GM18499 (cell line): ENCODE results near the gene INPP5A.

Experiments
- ATAC-seq: cut with Tn5 transposase; IDR thresholded peaks from one replicate; pipeline ENCODE4 v1.9.1; 2021; ENCODE audit warnings: moderate number of reproducible peaks; ENCODE audit not compliant: insufficient read depth, unreplicated experiment

INPP5A gene

DNA sequence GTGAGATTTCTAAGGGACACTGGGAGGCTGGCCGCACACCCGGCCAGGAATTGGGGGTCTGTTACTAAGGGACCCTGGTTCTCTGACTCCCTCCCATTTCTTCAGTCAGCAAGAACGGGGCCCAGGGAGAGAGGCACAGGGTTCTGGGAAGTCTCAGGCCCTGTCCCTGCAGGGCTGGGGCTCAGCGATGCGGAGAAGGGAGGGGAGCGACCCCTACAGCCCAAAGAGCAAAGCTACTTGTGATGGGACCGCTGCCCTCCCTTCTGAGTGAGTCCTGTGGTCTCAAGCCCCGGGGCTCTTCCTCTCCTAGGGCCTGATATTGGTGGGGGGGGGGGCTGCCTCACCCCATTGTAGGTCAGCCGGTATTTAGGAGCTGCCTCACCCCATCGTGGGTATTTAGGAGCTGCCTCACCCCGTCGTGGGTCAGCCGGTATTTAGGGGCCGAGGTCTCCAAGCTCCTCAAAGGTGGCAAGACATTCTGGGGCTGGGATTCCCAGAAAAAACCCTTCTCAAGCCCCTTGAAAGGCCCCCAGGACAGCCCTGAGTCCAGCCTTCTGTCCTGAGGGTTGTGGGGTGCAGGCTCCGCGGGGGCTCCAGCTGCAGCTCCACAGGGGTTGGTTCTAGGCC lies 265.2 kb downstream of the INPP5A start:
- no peak for ATAC-seq

DNA sequence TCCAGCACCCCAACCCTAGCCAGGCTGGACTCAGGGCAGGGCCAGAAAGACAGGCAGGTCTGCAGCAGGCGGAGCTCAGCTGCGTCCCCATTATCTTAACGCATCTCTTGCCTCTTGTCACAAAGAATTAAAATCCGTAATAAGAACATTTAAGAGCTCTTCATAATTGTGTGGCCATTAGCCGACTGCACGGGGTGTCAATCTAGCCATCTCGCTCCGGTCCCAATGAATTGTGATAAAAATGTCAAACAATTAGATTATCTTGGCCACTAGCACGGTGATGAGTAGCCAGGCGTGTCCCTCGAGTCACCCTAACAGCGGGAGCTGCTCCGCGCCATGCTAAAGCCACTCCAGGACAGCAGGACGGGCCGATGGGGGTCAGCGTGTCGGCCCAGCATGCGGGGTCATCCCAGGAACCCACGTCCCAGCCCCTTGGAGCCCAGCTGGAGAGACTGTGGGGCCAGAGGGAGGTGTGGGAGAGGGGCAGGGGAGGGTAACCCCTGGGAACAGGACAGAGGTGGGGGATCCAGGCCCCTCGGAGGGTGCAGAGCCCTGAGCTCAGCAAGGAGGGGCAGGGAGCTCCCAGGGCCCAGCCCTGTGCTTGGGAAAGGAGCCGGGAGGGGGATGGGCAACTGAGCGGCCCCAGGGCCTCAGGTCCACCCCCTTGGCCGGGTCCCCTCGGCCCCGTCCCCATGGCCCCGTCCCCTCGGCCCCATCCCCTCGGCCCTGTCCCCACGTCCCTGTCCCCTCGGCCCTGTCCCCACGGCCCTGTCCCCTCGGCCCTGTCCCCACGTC lies 266.0 kb downstream of the INPP5A start:
- ATAC-seq, result no peak

DNA sequence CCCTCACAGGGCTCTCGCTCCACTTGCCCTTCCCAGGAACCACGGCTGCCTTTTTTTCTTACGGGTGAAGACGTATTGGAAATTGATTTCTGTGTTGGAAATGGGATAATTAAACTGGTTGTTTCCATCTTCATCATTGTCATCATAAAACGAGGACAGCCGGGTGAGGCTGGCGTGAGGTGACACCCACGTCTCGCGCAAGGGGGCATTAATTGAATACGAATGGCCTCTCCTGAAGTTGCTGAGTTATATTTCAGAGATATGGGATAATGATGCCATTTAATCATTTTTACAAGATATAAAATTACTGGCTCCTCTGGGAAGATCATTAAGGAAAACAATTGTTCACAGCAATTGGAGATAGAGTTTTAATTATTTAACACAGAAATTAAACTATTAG lies 266.7 kb downstream of the INPP5A start:
- no peak for ATAC-seq

DNA sequence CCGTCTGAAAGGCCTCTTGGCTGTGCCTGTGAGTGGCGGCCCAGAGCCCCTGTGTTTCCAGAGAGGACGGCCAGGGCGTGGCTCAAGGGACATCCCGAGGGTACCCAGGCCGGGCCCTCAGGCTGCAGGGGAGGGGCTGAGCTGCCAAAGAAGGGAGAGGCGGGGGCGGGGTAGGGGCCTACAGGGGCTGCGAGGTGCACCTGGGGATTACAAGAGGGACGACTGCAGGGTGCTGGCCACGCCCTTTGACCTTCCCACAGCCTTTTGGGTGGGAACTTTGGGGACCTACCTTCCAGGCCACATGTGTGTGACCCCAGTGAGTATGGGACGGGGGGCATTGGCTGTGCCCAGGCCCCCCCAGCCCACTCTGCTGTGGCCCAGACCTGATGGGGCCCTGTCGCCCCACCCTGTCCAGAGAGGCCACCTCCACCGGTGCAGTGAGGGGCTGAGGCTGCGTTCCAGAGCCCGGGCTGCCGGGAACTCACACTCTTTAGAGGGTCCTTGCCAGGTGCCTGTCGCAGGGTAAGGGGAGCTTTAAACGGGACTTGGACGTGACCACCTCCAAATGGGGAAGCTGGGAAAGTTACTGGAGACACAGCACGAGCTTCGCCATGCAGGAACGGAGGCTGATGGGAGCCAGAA lies 267.3 kb downstream of the INPP5A start:
- no peak for ATAC-seq

DNA sequence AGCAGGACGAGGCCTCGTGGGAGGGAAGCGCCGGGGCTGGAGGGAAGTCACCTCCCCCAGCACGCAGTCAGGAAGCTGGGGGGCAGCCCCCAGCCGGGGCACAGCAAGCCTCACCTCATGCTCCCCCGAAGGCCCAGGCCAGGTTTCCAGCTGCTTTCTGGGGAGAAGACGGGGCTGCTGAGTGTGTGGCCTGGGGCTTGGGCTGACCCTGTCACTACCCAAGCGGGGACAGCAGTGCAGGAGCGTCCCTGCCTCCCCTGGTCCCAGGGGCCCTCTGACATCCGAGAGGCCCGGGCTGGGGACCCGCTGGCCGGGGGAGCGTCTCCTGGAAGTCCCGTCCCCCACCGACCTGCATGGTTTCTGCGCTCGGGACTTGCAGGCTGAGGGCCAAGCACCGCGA lies 268.0 kb downstream of the INPP5A start:
- ATAC-seq, result no peak

DNA sequence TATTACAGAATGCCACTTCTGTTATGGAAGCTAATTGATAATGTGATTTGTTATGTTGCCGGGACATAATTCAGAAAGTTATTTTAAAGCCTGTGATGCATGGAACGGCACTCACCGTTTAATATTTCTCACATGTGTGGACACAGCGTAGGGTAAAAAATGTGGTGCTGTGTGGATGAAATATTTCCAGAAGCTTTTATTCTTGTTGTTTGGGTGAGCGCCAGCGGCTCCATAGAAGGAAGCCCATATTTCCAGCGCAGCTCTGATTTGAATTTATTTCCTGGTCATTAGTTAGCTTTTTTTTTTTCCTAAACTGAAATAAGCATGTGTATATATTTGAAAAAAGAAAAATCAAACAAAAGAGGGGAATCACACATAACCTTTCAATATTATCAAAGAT lies 268.5 kb downstream of the INPP5A start:
- ATAC-seq, result no peak

DNA sequence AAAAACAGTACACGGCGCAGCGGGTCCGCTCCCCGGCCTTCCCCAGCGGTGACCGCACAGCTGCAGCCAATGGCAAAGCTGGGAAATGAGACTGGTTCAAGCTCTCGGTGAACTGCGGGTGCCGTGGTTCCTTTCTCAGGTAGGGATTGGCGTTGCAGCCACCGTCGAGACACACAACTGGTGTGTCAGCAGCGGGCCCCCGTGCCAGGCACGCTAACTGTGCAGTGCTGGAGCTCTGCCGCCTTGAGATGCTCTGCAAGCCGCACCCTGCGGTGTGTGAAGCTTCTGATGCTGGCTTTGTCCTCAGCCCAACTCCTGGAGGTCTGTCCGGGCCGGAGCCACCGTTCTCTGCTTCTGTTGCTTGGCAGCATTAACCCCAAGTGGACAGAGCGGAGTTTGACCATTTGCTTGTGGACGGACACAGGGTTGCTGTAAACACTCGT lies 269.0 kb downstream of the INPP5A start:
- no peak for ATAC-seq

DNA sequence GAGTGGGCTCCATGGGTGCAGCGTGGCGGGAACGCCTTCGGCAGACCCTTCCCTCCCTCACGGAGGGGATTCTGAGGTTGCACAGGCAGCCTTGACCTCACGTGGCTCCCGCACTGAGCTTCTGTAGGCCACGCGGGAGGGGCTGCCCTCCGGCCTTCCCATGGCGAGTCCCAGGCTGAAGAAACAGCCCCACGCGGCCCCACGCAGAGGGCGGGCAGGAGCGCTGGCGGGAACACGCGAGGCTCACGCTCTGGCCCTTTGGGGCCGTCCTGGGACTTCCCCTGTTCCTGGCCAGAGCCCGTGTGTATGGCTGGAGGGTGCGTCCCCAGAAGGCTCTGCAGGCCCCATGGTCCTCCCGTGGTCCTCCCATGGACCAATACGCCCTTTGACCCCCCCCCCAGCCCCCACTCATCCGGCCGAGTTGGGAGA lies 270.0 kb downstream of the INPP5A start:
- ATAC-seq, result no peak

DNA sequence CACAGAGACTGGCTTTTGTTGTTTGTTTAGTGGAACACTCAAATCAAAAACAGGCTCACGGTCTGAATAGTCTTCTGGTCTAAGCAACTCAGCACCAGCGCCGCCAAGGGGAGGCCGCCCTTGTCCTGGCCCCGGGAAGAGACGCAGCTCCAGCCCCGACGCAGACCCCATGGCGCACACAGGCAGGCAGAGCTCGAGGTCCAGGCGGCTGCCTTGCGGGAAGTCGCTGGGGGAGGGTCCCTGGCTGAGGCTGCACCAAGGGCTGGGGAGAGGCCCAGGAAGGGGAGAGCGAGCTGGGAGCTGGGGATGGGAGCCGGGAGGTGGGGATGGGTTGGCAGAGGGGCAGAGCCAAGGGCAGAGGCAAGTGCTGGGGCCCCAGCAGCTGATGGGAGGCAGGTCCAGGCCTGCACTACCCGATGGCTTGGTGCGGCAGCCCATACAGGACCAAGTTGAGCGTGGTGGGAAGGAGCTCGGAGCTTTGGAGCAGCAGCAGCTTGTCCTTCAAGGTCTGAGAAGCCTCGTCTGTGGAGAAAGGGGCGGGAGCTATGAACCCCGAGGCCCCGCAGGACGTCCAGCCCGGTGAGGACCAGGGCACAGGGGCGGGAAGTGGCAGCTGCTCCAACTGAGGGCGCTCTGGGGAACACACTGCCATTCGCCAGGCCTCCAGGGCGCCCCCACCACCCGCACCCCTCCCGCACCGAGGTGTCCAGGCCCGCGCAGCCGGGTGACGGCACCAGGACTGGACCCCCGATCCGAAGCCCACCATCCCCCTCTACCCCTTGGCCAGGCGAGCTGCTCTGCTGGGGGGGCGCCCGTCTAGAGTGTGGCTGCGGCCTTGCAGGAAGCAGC lies 271.0 kb downstream of the INPP5A start:
- no peak for ATAC-seq

DNA sequence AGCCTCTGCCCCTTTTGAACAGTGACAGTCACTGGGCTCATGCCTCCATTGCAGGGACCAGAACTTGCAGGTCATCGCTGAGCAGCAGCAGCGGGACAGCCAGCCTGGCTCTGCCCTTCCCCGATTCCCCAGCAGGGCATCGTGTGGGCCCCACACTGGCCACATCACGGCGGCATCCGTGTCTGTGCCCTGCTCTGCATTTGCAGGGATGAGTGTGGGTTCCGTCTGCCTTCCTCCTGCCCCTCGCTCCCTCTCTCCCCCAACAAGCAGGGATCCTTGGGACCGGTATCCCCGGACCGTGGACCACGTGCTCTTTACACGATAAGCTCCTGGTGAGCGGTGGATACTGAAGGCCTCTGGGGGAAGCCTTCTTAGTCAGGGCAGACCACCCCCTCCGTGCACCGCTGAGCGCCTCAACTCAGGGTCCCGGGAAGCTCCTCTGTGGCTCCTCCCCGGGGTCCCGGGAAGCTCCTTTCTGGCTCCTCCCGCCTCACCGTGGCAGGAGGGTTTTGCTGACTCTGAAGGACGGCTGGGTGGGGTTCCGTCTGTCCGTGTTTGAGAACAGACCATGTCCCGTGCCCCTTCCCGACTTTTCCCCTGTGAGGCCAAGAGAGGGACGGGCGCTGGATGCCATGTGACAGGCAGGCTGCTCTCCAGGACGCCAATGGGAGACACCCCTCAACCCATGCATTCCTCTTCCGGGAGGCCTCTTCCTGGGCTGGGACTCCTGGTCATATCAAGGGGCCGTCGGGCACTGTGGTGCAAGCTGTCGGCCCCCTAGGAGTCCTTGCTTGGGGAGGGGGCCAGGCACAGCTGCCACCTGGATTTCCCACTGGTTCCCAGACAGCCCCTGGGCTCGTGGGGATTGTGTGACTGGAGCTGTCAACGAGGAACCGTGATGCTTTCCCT lies 271.9 kb downstream of the INPP5A start:
- ATAC-seq, result no peak

DNA sequence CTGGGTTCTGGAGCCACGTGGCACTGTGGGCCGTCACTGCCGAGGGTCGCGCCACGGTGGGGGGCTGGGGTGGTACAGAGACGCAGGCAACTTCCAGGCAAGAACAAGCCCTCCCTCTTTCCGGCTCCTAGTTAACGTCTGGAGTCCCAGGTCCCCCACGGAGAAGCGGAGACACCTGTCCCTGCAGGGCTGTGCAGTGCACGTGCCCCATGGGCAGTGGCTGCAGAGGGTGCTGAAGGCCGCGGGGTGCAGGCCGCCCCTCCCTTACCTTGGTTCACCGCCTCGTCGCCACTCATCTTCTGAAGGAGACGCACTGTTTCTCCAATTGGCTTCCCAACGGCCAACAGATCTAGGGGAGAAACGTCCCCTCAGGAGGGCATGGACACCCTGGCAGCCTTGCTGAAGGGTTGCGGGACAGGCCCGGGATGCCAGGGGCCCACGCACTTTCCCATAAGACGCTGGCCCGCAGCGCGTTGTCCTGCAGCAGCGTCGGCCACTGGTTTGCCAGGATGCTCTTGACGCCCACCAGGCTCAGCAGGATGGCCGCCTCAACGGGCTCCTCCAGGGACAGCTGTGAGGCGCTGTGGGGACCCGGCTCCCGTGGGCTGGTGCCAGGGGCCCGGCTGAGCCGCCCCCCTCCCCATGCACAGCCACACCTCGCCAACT lies 272.7 kb downstream of the INPP5A start:
- ATAC-seq, result no peak

DNA sequence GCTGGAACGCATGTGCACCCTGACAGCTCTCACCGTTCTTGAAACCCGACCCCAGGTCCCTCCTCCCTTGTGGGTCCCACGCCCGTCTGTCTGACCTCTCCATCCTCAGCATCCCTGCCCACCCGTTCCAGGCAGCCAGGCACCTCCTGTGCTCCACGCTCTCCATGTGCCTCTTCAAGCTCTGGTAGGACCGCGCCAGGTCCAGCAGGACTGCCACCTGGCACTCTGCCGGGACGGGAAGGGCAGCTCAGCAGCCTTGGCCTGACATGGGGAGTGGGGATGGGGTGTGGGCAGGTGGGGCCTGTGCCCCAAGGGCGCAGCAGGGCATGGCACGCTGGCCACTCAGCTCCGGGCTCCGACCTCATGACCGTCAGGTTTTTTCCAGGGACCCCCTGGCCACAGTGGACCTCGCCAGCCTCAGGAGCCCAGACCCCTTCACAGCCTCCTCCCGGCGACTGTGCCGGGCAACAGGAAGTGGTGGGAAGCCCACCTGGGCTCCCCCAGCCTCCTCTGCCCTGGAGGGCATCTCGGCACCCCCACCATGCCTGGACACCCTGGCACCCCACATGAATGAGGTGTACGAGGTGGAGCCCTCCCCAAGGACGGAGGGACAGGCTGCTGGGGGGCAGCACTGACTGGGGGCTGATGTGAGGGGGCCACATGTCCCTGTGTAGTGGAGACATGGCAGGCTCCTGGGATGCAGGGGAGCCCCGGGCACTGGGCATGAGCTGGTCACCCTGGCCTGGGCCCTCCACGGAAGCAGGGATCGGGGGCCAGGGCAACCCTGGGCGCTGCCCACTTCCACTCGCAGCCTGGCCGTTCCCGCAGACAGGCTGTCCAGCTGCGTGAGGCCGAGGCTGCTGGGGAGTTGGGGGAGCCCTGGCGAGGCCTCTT lies 273.5 kb downstream of the INPP5A start:
- ATAC-seq, result no peak

DNA sequence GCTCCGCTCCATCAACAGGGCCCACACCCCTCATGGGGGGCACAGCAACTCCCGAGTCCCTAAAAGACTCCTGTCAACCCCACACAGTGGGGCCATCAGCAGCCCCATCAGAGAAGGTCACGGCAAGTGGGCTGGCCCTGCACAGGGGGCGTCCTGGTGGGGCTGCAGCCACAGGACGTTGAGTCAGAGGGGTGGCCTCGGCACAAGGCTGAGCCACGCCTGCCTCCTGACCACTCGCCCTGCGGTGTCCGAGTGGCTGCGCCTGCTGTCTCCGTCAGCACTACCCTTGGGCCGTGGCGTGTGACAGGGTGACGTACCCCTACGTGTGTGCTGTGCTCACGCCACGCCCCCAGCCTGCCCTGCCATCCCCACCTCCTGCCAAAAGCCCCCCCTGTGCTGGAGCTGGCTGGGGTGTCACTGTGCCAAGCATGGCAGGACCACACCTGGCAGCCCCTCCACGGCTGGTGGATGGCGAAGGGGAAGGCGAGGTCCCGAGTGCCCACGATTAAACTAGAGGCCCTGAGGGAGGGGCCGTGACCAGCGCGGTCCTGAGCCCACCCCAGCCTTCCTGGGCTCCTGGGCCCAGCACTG lies 274.4 kb downstream of the INPP5A start:
- no peak for ATAC-seq

DNA sequence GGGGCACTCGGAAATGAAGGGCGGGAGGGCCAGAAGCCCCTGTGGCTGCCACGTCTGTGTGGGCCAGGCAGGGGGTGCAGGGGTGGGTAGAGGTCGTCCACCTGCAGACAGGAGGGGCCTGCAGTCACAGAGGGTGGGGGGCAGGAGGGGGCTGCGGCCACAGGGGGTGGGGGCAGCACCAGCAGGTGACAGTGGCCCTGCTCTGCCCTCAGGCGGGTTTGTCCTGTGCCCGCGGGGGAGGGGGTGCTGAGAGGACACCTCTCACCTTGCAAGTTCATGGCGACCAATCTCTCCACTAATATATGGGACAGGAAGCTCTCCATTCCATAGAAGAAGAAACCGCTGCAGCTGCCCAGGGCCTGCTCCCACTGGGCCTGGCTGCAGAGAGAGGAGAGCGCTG lies 274.9 kb downstream of the INPP5A start:
- no peak for ATAC-seq

DNA sequence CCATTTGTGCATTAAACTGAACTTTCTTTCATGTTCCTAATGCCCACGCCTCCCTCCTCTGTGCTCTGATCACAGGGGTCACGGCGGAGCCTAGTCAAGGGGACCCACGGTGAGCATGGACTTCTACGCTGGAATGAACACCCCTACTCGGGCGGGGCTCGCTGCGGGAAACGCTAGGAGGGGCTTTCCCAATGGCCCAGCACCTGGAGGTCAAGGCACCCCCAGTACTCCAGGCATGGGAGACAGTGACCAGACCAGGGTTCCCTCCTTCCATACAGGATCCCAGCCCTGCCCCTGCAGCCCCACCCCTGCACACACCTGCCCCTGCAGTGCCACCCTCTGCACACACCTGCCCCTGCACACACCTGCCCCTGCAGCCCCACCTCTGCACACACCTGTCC lies 275.4 kb downstream of the INPP5A start:
- no peak for ATAC-seq

DNA sequence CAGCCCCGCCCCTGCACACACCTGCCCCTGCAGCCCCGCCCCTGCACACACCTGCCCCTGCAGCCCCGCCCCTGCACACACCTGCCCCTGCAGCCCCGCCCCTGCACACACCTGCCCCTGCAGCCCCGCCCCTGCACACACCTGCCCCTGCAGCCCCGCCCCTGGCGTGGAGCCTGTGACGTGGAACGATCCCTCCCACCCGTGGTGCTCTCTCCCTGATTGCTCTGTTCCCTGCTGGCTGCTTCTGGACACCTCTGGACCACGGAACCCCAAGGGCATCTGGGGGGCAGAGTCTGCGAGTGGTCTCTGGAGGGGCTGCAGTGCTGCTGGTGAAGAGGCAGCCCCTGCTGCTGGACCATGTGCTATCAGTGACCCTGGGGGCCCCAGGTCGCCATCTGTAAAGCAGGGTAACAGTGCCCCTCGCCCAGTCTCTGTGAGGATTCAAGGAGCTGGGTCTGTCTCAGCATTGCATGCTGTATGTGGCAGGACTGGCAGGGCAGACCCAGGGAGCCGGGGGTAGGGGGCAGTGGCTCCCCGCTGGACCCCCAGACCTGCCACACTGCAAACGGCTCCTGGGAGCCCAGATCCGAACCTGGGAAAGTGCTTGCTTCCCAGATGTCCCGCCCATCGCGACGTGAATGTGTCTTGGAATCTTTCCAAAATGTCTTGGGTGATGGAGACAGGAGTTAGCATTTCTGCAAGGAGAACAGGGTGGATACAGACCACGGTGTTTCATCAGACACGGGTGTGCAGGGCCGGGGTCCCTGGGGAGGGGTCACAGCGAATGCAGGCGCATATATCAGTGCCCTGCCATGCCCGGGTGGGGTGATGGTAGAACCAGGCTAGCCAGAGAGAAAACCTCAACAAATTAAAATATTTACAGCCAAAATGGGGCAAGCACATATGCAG lies 276.2 kb downstream of the INPP5A start:
- no peak for ATAC-seq

DNA sequence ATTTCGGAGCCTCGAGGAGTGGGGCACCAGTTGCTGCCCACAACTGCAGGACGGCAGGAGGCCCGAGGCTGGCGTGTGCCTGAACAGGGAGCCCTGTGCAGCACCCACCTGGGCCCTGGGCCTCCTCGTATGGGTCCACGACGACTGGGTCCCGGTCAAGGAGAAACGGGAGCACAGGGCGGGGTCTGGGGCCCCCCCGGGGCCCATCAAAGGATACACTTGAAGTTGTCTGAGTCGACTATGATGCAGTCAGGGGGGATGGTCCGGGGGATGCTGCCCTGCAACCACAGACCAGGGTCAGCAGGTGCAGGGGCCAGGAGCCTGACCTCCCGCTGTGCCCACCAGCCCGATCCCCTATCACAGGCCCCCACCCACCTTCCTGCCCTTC lies 276.9 kb downstream of the INPP5A start:
- no peak for ATAC-seq
